ENCODE results near the gene PDK2.

GRCh38 chr17:50151041-50151936, 56.1 kb downstream of the PDK2 start:
- peak in 1 of 2 experiments; percentile 19; a peak in 1 of 4 replicates for TF ChIP-seq CTCF (conservative IDR thresholded peaks at IDR 0.05; ENCODE audit: low read depth in 2 of 2)
- TF ChIP-seq EZH2 (IDR thresholded peaks at IDR 0.05; ENCODE audit: low read depth, unreplicated experiment) = peak; percentile 30
- TF ChIP-seq POLR2AphosphoS5 (IDR thresholded peaks at IDR 0.05; ENCODE audit: low read depth) = 0 out of 2 replicates have a peak, but pooled peaks have one; percentile 43
- TF ChIP-seq ZNF114 (CRISPR knock-in tag; IDR thresholded peaks at IDR 0.05) = no peak
- no peak for TF ChIP-seq REST (IDR thresholded peaks at IDR 0.05; ENCODE audit: unreplicated experiment)
- no peak for TF ChIP-seq EZH2phosphoT487 (IDR thresholded peaks at IDR 0.05; ENCODE audit: unreplicated experiment)
- TF ChIP-seq STAT1 (IDR thresholded peaks at IDR 0.05; ENCODE audit: unreplicated experiment) = no peak
- TF ChIP-seq ETS1 (IDR thresholded peaks at IDR 0.05) = 0 out of 2 replicates have a peak, but pooled peaks have one; percentile 8
- no peak for TF ChIP-seq JUNB (IDR thresholded peaks at IDR 0.05; ENCODE audit: unreplicated experiment)
- TF ChIP-seq NANOG (IDR thresholded peaks at IDR 0.05; ENCODE audit: borderline replicate concordance) = no peak
- TF ChIP-seq CREB1 (CRISPR knock-in tag; IDR thresholded peaks at IDR 0.05; ENCODE audit: low read depth) = no peak
- TF ChIP-seq ZNF462 (CRISPR knock-in tag; IDR thresholded peaks at IDR 0.05) = no peak
